Activated T-helper 17 cell treated with anti-CD3 and anti-CD28 coated beads, Interleukin-2, amount 50 U/mL, for 72 hours (primary cell): ENCODE data around the gene PTPN6. TPM values are rescaled to one million over a fixed set of nuclear protein-coding genes. Genes with fewer than 3 reads are reported as not detected.

ENCODE experiments used
- ATAC-seq: fragments of 150-1000 bp; cut with Tn5 transposase; replicated peaks from 2 replicates; pipeline ENCODE4 v1.10.0; 2021; ENCODE audit warnings: mild to moderate bottlenecking, moderate library complexity
- H3K27ac Mint-ChIP-seq: one replicate; pipeline ENCODE4 v1.8.0; 2022; ENCODE audit warnings: mixed read lengths
- H3K27me3 Mint-ChIP-seq: one replicate; pipeline ENCODE4 v1.8.0; 2022; ENCODE audit warnings: mixed read lengths
- H3K36me3 Mint-ChIP-seq: one replicate; pipeline ENCODE4 v1.8.0; 2022; ENCODE audit warnings: low read depth, mild to moderate bottlenecking, mixed read lengths
- H3K4me1 Mint-ChIP-seq: one replicate; pipeline ENCODE4 v1.8.0; 2022; ENCODE audit warnings: mixed read lengths
- H3K4me3 Mint-ChIP-seq: one replicate; pipeline ENCODE4 v1.8.0; 2022; ENCODE audit warnings: mild to moderate bottlenecking, mixed read lengths
- H3K9me3 Mint-ChIP-seq: one replicate; pipeline ENCODE4 v1.8.0; 2022; ENCODE audit warnings: mixed read lengths
- total RNA-seq, 2 donors: library from RNA; stranded (reverse); gene quantifications; one replicate each; pipeline ENCODE4 v1.2.3, GENCODE V29; 2022

PTPN6 gene
- total RNA-seq, 2 donors from 2014 or later = 134 to 223 TPM

GRCh38 chr12:6962285-6963015 lies 11.3 kb downstream of the PTPN6 start:
- peaks cover 86% of the 10 kb centered on the region for H3K36me3 Mint-ChIP-seq
- peak overlapping the region; percentile 87 for H3K4me3 Mint-ChIP-seq
- H3K9me3 Mint-ChIP-seq = no peaks in the 10 kb centered on the region
- H3K27ac Mint-ChIP-seq = peak overlapping the region; percentile 95
- no peak for ATAC-seq
- peaks cover 36% of the 10 kb centered on the region for H3K4me1 Mint-ChIP-seq
- no peaks in the 10 kb centered on the region for H3K27me3 Mint-ChIP-seq

DNA sequence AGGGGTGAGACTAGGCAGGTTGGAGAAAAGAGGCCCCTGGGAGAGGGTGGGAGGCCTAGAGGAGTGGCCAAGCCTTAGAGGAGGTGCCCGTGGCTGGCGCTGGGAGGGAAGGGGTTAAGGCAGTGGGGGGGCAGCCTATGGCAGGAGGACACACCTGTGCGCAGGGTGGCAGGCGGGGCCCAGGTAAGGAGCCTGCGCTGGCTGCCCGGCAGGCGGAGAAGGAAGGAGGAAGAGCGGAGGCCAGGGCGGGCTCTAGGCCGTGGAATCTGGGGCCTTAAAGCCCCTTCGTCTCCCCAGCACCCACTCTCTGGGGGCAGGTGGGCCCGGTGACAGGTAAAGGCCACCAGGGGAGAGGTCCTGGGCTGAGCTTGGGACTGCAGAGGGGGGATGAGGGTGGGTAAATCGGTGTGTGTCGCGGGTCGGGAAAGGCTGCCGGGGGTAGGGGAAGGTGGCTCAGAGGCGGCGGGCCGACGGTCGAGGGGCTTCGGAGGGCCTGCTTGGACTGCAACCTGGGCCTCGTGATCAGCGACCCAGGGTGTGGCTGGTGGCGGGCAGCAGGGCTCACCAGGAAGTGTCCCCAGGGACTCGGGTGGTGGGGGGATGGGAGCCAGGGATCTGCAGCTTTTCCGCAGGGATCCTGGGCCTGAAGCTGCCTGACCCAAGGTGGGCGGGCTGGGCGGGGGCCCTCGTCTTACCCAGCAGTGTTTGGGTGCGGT lies 12.0 kb downstream of the PTPN6 start:
- H3K36me3 Mint-ChIP-seq = peaks cover 86% of the 10 kb centered on the region
- no peak for ATAC-seq
- no peak overlapping the region for H3K27ac Mint-ChIP-seq
- H3K4me1 Mint-ChIP-seq = peaks cover 35% of the 10 kb centered on the region
- no peaks in the 10 kb centered on the region for H3K9me3 Mint-ChIP-seq
- H3K4me3 Mint-ChIP-seq = peak overlapping the region; percentile 87
- no peaks in the 10 kb centered on the region for H3K27me3 Mint-ChIP-seq

DNA sequence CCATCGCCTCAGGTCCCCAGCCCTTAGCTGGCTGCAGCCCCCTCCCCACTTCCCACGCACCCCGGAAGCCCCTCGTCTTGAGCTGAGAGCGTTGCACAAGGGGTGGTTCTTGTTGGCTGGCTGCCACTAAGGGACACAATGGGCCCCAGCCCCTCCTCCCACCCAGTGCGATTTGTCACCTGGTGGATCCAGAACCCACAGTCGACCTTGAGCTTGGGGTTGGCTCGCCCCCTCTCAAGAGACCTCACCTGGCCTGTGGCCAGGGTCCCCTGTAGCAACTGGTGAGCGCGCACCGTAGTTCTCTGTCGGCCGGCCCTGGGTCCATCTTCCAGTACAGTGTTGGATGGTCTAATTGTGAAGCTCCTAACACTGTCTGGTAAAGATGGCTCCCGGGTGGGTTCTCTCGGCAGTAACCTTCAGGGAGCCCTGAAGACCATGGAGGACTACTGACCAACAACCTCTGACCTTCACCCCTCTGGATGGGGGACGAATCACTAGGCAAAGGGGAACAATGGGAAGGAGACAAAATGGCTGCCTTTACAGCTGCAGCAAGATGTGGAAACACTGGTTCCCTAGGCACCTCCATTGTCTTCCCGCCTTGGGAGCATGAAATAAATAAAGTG lies 12.7 kb downstream of the PTPN6 start:
- Mint-ChIP-seq H3K27ac (no peak overlapping the region), H3K27me3 (no peaks in the 10 kb centered on the region), H3K4me1 (peaks cover 31% of the 10 kb centered on the region)

DNA sequence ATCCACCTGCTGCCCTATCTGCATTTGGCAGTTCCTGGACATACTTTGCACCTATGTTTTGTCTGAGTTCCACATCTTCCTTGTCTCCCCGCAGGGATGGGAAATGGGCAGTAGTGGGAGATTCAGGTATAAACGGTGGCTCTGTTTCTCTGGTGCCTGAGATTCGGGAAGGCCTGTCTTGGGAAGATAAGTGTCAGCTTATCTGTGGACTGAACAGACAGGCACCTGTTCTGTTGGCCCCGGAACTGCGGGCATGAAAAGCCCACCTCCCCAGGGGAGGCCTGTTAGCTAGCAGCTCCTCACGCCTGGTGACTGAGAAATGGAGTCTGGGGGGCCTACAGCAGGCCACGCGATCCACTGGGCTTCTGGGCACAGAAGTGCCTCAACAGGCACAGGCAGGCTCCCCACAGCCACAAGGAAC lies 13.5 kb downstream of the PTPN6 start:
- Mint-ChIP-seq H3K4me1 (peaks cover 29% of the 10 kb centered on the region), H3K9me3 (no peaks in the 10 kb centered on the region), H3K4me3 (peak overlapping the region; percentile 51), H3K27me3 (no peaks in the 10 kb centered on the region), H3K36me3 (peaks cover 86% of the 10 kb centered on the region), H3K27ac (peak overlapping the region; percentile 84)
- no peak for ATAC-seq

More for the DNA sequence above, 12.7 kb downstream of the PTPN6 start:
- H3K36me3 Mint-ChIP-seq = peaks cover 86% of the 10 kb centered on the region
- H3K4me3 Mint-ChIP-seq = no peak overlapping the region
- no peaks in the 10 kb centered on the region for H3K9me3 Mint-ChIP-seq
- no peak for ATAC-seq

- no peaks in the 10 kb centered on the region for H3K9me3 Mint-ChIP-seq
- peak overlapping the region; percentile 51 for H3K4me3 Mint-ChIP-seq
- H3K4me1 Mint-ChIP-seq = peaks cover 28% of the 10 kb centered on the region
- ATAC-seq = peak; percentile 45
- no peaks in the 10 kb centered on the region for H3K27me3 Mint-ChIP-seq
- H3K27ac Mint-ChIP-seq = peak overlapping the region; percentile 84
- H3K36me3 Mint-ChIP-seq = peaks cover 86% of the 10 kb centered on the region
Observed at GRCh38 chr12:6965026-6965661, 14.0 kb downstream of the PTPN6 start.

GRCh38 chr12:6965714-6966113 lies 14.6 kb downstream of the PTPN6 start:
- peak overlapping the region; percentile 84 for H3K27ac Mint-ChIP-seq
- peaks cover 28% of the 10 kb centered on the region for H3K4me1 Mint-ChIP-seq
- H3K36me3 Mint-ChIP-seq = peaks cover 86% of the 10 kb centered on the region
- H3K27me3 Mint-ChIP-seq = no peaks in the 10 kb centered on the region
- peak overlapping the region; percentile 51 for H3K4me3 Mint-ChIP-seq
- no peak for ATAC-seq
- no peaks in the 10 kb centered on the region for H3K9me3 Mint-ChIP-seq

DNA sequence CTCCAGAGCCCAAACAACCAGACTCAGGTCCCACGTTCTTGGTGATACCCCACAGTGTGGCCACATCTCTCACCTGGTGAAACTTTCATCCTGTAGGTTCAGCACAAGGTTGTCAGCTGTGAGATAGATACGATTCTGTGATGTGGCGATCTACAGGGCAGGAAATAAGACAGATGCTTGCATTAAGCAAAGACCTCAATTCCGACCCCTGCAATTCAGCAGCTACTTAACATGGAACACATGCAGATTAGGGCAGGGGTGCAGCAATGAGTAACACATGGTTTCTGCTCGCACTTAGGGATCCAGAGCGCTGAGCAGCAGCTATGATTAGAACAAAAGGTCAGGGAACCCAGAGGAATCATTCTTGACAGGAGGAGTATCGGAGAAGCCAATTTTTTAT lies 15.2 kb downstream of the PTPN6 start:
- Mint-ChIP-seq H3K36me3 (peaks cover 84% of the 10 kb centered on the region), H3K4me1 (peaks cover 25% of the 10 kb centered on the region), H3K27ac (peak overlapping the region; percentile 84), H3K9me3 (no peaks in the 10 kb centered on the region), H3K27me3 (no peaks in the 10 kb centered on the region), H3K4me3 (peak overlapping the region; percentile 51)
- ATAC-seq = no peak

DNA sequence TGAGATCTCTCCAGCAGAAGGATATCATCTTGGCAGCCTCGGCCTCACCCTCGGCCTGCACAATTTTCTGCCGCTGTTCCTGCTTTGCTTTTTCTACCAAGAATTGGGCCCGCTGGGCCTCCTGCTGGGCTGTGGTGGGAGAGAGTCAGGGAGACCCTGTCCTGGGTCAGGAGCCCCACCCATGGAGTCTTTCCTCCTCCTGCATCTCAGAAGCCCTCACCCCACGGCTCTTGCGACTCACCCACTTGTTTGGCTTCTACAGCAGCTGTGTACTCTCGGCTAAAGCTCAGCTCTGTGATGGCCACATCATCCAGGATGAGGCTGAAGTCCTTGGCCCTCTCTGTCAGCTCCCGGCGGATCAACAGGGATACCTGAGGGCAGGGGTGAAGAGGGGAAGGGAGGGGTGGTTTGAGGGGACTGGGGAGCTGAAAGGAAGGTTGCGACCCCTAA lies 16.5 kb downstream of the PTPN6 start:
- H3K9me3 Mint-ChIP-seq = no peaks in the 10 kb centered on the region
- peaks cover 24% of the 10 kb centered on the region for H3K4me1 Mint-ChIP-seq
- H3K4me3 Mint-ChIP-seq = no peak overlapping the region
- ATAC-seq = no peak
- no peak overlapping the region for H3K27ac Mint-ChIP-seq
- no peaks in the 10 kb centered on the region for H3K27me3 Mint-ChIP-seq
- H3K36me3 Mint-ChIP-seq = peaks cover 88% of the 10 kb centered on the region

GRCh38 chr12:6968426-6968825 lies 17.3 kb downstream of the PTPN6 start:
- Mint-ChIP-seq H3K36me3 (peaks cover 95% of the 10 kb centered on the region), H3K9me3 (no peaks in the 10 kb centered on the region), H3K27ac (peak overlapping the region; percentile 96), H3K4me1 (peaks cover 24% of the 10 kb centered on the region), H3K4me3 (peak overlapping the region; percentile 93), H3K27me3 (no peaks in the 10 kb centered on the region)
- no peak for ATAC-seq

DNA sequence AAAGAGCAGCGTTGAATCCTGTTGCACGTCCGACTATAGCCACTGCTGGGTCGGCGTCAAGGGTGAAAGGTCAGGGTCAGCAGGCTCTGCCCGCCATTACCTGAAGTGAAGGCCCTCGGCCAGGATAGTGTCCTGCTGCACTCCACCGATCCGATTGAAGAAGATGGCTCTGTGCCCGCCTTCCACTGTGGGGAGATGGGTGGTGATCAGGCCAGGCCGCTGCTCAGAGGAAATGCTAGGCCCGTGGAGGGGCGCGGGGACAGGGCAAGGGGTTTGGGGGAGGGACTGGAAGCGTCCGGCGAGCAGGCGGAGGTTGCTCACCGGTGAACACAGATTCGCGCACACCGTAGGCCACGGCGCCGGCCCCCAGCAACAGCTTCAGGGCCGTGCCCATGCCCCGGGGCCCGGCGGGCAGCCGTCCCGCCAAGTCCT lies 19.0 kb downstream of the PTPN6 start:
- Mint-ChIP-seq H3K4me1 (peaks cover 24% of the 10 kb centered on the region), H3K9me3 (no peaks in the 10 kb centered on the region), H3K4me3 (peak overlapping the region; percentile 93), H3K27me3 (no peaks in the 10 kb centered on the region), H3K27ac (peak overlapping the region; percentile 96), H3K36me3 (peaks cover 98% of the 10 kb centered on the region)
- peak; percentile 3 for ATAC-seq

- peak overlapping the region; percentile 59 for H3K27ac Mint-ChIP-seq
- H3K9me3 Mint-ChIP-seq = no peaks in the 10 kb centered on the region
- H3K27me3 Mint-ChIP-seq = no peaks in the 10 kb centered on the region
- H3K4me3 Mint-ChIP-seq = no peak overlapping the region
- H3K4me1 Mint-ChIP-seq = peaks cover 17% of the 10 kb centered on the region
- ATAC-seq = no peak
- peaks cover 98% of the 10 kb centered on the region for H3K36me3 Mint-ChIP-seq
Observed at GRCh38 chr12:6974180-6974579, 23.0 kb downstream of the PTPN6 start.

GRCh38 chr12:6975297-6976032 lies 24.3 kb downstream of the PTPN6 start:
- Mint-ChIP-seq H3K9me3 (no peaks in the 10 kb centered on the region), H3K27ac (peak overlapping the region; percentile 41), H3K36me3 (peaks cover 95% of the 10 kb centered on the region), H3K27me3 (no peaks in the 10 kb centered on the region), H3K4me1 (peaks cover 15% of the 10 kb centered on the region), H3K4me3 (no peak overlapping the region)
- no peak for ATAC-seq

DNA sequence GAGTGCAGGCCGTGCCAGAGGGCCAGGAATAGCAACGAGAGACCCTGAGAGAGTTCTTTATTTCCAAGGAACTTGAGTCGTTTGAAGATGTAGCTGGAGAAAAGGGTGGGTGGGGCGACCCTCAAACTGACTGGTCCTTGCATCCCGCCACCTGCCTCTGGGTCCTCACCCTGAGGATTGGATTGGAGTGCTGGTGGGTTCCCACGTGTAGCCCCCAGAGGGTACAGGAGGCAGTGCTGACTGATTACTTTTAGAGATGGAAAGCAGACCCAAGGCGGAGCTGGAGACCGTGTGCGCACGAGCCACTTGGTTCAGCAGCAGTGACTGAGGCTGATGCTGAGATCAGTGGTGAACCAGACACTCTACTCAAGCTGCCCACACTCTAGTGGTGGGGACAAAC lies 26.5 kb downstream of the PTPN6 start:
- Mint-ChIP-seq H3K9me3 (no peaks in the 10 kb centered on the region), H3K4me1 (peaks cover 4% of the 10 kb centered on the region), H3K27ac (peak overlapping the region; percentile 60), H3K27me3 (no peaks in the 10 kb centered on the region), H3K4me3 (no peak overlapping the region), H3K36me3 (peaks cover 97% of the 10 kb centered on the region)
- ATAC-seq = no peak

GRCh38 chr12:6978188-6978587 lies 27.0 kb downstream of the PTPN6 start:
- Mint-ChIP-seq H3K9me3 (no peaks in the 10 kb centered on the region), H3K4me1 (peaks cover 4% of the 10 kb centered on the region), H3K27ac (peak overlapping the region; percentile 38), H3K4me3 (no peak overlapping the region), H3K27me3 (no peaks in the 10 kb centered on the region), H3K36me3 (peaks cover 97% of the 10 kb centered on the region)
- ATAC-seq = no peak
